HepG2 (cell line): ENCODE results near the gene MARS2. TPM values are rescaled to one million over a fixed set of nuclear protein-coding genes. Genes with fewer than 3 reads are reported as not detected.

Source experiments
- ATAC-seq: fragments of 200-7000 bp; cut with Tn5 transposase; 3 replicates; pipeline ENCODE4 v1.9.1; 2020; ENCODE audit warnings: mild to moderate bottlenecking, moderate library complexity
- BruUV-seq: library from RNA; stranded (reverse); fragments of 400-500 nt; replicated peaks from 2 replicates; lab custom pipeline; 2021; lab: Mats Ljungman, UMichigan
- CTCF ChIA-PET: fragments of 300-600 bp; formaldehyde crosslinking; extraction: SDS; loops from one replicate; lab custom pipeline; 2021; ENCODE audit warnings: low total read pairs, inconsistent platforms, low intra/inter-chr PET ratio; lab: Yijun Ruan, JAX
- POLR2A ChIA-PET: fragments of 350-600 bp; sonication (Branson Sonifier 250); formaldehyde crosslinking; loops from one replicate; lab custom pipeline; 2020; ENCODE audit warnings: antibody characterized with exemption, inconsistent platforms; lab: Yijun Ruan, JAX
- DNase-seq: peaks from one replicate; pipeline ENCODE4 v3.0.0-alpha.2; 2015; ENCODE audit warnings: low spot score
- FAIRE-seq: peaks from 3 replicates; lab custom pipeline; 2011; peaks lifted over from hg19 to GRCh38; lab: Jason Lieb, UNC
- H2AFZ ChIP-seq: one replicate; pipeline ENCODE4 v1.6.1; 2011; ENCODE audit warnings: low read length, inconsistent platforms
- H3K27ac ChIP-seq: fragments of 300-600 bp; 3 replicates; pipeline ENCODE4 v1.8.0; 2011; ENCODE audit warnings: mixed run types, mild to moderate bottlenecking, mixed read lengths, low read length, inconsistent platforms; ENCODE audit not compliant: insufficient read depth; ENCODE audit errors: extremely low read length
- H3K27me3 ChIP-seq, 2 experiments: fragments of 200-600 bp in 1 of 2; 2 replicates in 1 of 2; 3 replicates in 1 of 2; pipeline versions ENCODE4 v1.6.0 to v1.8.0; 2011; ENCODE audit warnings: low read length in 2 of 2, mild to moderate bottlenecking in 2 of 2, moderate library complexity in 2 of 2, inconsistent platforms in 1 of 2; ENCODE audit not compliant: insufficient read depth in 2 of 2, control insufficient read depth in 1 of 2
- H3K36me3 ChIP-seq, 2 experiments: fragments of 200-600 bp in 1 of 2; replicated peaks in 1 of 2; 2 replicates in 1 of 2; 3 replicates in 1 of 2; pipeline versions ENCODE4 v1.5.1 to v1.8.0; 2011; ENCODE audit warnings: low read length in 2 of 2, inconsistent platforms in 1 of 2; ENCODE audit not compliant: insufficient read depth in 2 of 2, control insufficient read depth in 1 of 2
- H3K4me1 ChIP-seq: 2 replicates; pipeline ENCODE4 v1.5.1; 2012; ENCODE audit warnings: low read length, inconsistent platforms; ENCODE audit not compliant: insufficient read depth
- H3K4me2 ChIP-seq: 2 replicates; pipeline ENCODE4 v1.6.0; 2011; ENCODE audit warnings: low read depth, low read length, inconsistent platforms
- H3K4me3 ChIP-seq, 3 experiments: fragments of 200-600 bp in 1 of 3; sonication (generic), shearing (Covaris generic) in 1 of 3; replicated peaks in 1 of 3; 2 replicates each; pipeline ENCODE4 v1.5.1; 2011 to 2016; ENCODE audit warnings: low read length in 3 of 3, inconsistent platforms in 2 of 3, low read depth in 2 of 3, mild to moderate bottlenecking in 2 of 3, control low read depth in 1 of 3, mixed read lengths in 1 of 3; ENCODE audit not compliant: insufficient read depth in 1 of 3
- H3K79me2 ChIP-seq: one replicate; pipeline ENCODE4 v1.6.1; 2011; ENCODE audit warnings: low read length, inconsistent platforms; ENCODE audit not compliant: insufficient read depth
- H3K9ac ChIP-seq: 2 replicates; pipeline ENCODE4 v1.6.0; 2011; ENCODE audit warnings: mild to moderate bottlenecking, low read depth, low read length, inconsistent platforms; ENCODE audit not compliant: insufficient read depth
- H3K9me3 ChIP-seq: 2 replicates; pipeline ENCODE4 v1.5.1; 2012; ENCODE audit warnings: mild to moderate bottlenecking, low read length
- H4K20me1 ChIP-seq: 2 replicates; pipeline ENCODE4 v1.6.0; 2011; ENCODE audit warnings: inconsistent platforms, mild to moderate bottlenecking, low read length, moderate library complexity; ENCODE audit not compliant: insufficient read depth
- AHDC1 ChIP-seq: sonication (generic); formaldehyde crosslinking; IDR thresholded peaks from 2 replicates; pipeline ENCODE4 v1.5.1; 2020; ENCODE audit warnings: mild to moderate bottlenecking, missing genetic modification reagents, borderline replicate concordance
- ESRRA ChIP-seq: sonication (generic); formaldehyde crosslinking; IDR thresholded peaks from 2 replicates; pipeline ENCODE4 v1.5.1; 2020; ENCODE audit warnings: mild to moderate bottlenecking, low read depth, missing genetic modification reagents
- GLMP ChIP-seq: sonication (generic); formaldehyde crosslinking; IDR thresholded peaks from 2 replicates; pipeline ENCODE4 v1.9.0; 2021; ENCODE audit warnings: missing genetic modification reagents, mild to moderate bottlenecking, borderline replicate concordance
- KMT2B ChIP-seq: IDR thresholded peaks from 2 replicates; pipeline ENCODE4 v1.6.1; 2016; ENCODE audit warnings: missing genetic modification reagents, missing compliant biosample characterization
- MAX ChIP-seq: IDR thresholded peaks from 2 replicates; pipeline ENCODE4 v1.6.1; 2012; ENCODE audit warnings: inconsistent platforms
- MED1 ChIP-seq: sonication (generic); formaldehyde crosslinking; IDR thresholded peaks from 2 replicates; pipeline ENCODE4 v1.4.0; 2020; ENCODE audit warnings: missing genetic modification reagents
- SNAPC5 ChIP-seq: sonication (generic); formaldehyde crosslinking; IDR thresholded peaks from 2 replicates; pipeline ENCODE4 v1.8.1; 2023; ENCODE audit warnings: mild to moderate bottlenecking, missing genetic modification reagents, borderline replicate concordance
- ZNF446 ChIP-seq: sonication (generic); formaldehyde crosslinking; IDR thresholded peaks from 2 replicates; pipeline ENCODE4 v1.5.0; 2020; ENCODE audit warnings: mild to moderate bottlenecking, missing genetic modification reagents
- ZNF558 ChIP-seq: sonication (generic); formaldehyde crosslinking; IDR thresholded peaks from 2 replicates; pipeline ENCODE4 v1.9.0; 2022; ENCODE audit warnings: mild to moderate bottlenecking, missing genetic modification reagents, borderline replicate concordance
- ZSCAN9 ChIP-seq: IDR thresholded peaks from 2 replicates; pipeline ENCODE4 v1.6.1; 2016; ENCODE audit warnings: borderline replicate concordance
- WGBS: methylation state at CpG from one replicate; pipeline ENCODE4 v1.1.6; 2017; ENCODE audit warnings: low lambda C conversion rate; 5-methylcytosine and 5-hydroxymethylcytosine counted together
- in situ Hi-C: cut with HindIII; loops from 2 replicates; pipeline ENCODE4 v1.10.0; 2017; ENCODE audit warnings: low pct_unique_long_range_greater_than_20kb; ENCODE audit not compliant: extremely low pct_ligation_motif_present
- intact Hi-C: fragments of 100-400 bp; cut with micrococcal nuclease; formaldehyde crosslinking; loops from one replicate; pipeline ENCODE4 v1.10.0; 2022; ENCODE audit not compliant: unreplicated experiment
- polyA plus RNA-seq, 8 experiments: library from polyadenylated mRNA; depleted of rRNA in 3 of 8; stranded (reverse) in 7 of 8; unstranded in 1 of 8; fragments of >200 nt; fragmentation: Illumina TruSeq in 4 of 8; extraction: Trizol in 4 of 8; gene quantifications; 2 replicates each; pipeline versions ENCODE4 v1.2.1 to v1.2.3, GENCODE V29; 2011 to 2016; ENCODE audit warnings: low read depth in 4 of 8, missing spikeins in 1 of 8, mixed read lengths in 1 of 8; ENCODE audit not compliant: insufficient read depth in 1 of 8
- total RNA-seq, 5 experiments: library from RNA; depleted of rRNA; stranded (reverse); fragments of >200 nt; fragmentation: Illumina TruSeq; extraction: Trizol; gene quantifications; 2 replicates each; pipeline ENCODE4 v1.2.3, GENCODE V29; 2016; ENCODE audit warnings: low read depth in 1 of 5

The MARS2 gene
- total and polyA plus RNA-seq, 2 of the 13 experiments (the other 11 are each of a cell fraction or from before 2014, with no cell fraction given): 6.9 to 16.2 TPM

- Histone ChIP-seq H3K27me3 (no peaks in the 10 kb centered on the region; a peak in 1 of 5 replicates), H3K79me2 (peaks cover 41% of the 10 kb centered on the region), H3K4me2 (peak overlapping the region; percentile 84), H3K27ac (peak overlapping the region; percentile 49), H3K4me1 (peaks cover 30% of the 10 kb centered on the region), H2AFZ (peak overlapping the region; percentile 11), H3K9me3 (no peaks in the 10 kb centered on the region), H3K4me3 (peak overlapping the region; percentile 60 to 86 (median 85)), H3K36me3 (peaks cover 0 to 7% of the 10 kb centered on the region in 2 experiments; a peak in 2 of 5 replicates), H3K9ac (peak overlapping the region; percentile 69), H4K20me1 (peaks cover 22% of the 10 kb centered on the region)
- FAIRE-seq: no peak
- BruUV-seq: no TSS peak
- WGBS: 5% methylated on average over 29 of the region's 38 CpGs
- CTCF ChIA-PET: interaction anchor here (0.7 kb wide), 1 partner anchor 72 kb away, joined by 4 read pairs; no protein-coding TSS in a partner anchor
- intact Hi-C loops: loop anchor here (1.0 to 10.0 kb wide), 5 partner anchors 93 to 311 kb away; partner anchors contain the start of genes COQ10B, MOB4 and SF3B1
- POLR2A ChIA-PET: interaction anchor here (0.9 to 2.9 kb wide), 6 partner anchors 93 to 271 kb away, joined by 3 to 40 read pairs (median 11); partner anchors contain the start of genes COQ10B, HSPD1, HSPE1 and MOB4
- in situ Hi-C loops: loop anchor here (5.0 to 10.0 kb wide), 2 partner anchors 71 to 191 kb away; partner anchors contain the start of gene MOB4
- peak; percentile 39 for DNase-seq
- ATAC-seq: peak; percentile 58
- TF ChIP-seq ZSCAN9 (CRISPR knock-in tag) (no peak), ZNF446 (CRISPR knock-in tag) (no peak), SNAPC5 (CRISPR knock-in tag) (no peak), GLMP (no peak), AHDC1 (CRISPR knock-in tag) (no peak), ESRRA (CRISPR knock-in tag) (no peak), KMT2B (no peak), MED1 (CRISPR knock-in tag) (0 out of 2 replicates have a peak, but pooled peaks have one; percentile 26), MAX (no peak), ZNF558 (CRISPR knock-in tag) (0 out of 2 replicates have a peak, but pooled peaks have one; percentile 60)
Measured at GRCh38 chr2:197705912-197706838, 1.0 kb downstream of the MARS2 start.
